H9 (cell line): Measurements from ENCODE around the gene MCF2L. TPM values are rescaled to one million over a fixed set of nuclear protein-coding genes. Genes with fewer than 3 reads are reported as not detected.

Experiments used
- DNase-seq: peaks from one replicate; pipeline ENCODE4 v3.0.0-alpha.2; 2017
- H2AFZ ChIP-seq: one replicate; pipeline ENCODE4 v1.6.1; 2013; ENCODE audit warnings: mild to moderate bottlenecking, low read length, control low read depth, moderate library complexity
- H2AK5ac ChIP-seq: 2 replicates; pipeline ENCODE4 v1.6.1; 2013; ENCODE audit warnings: low read length, control low read depth, mixed read lengths; ENCODE audit not compliant: insufficient read length
- H2BK120ac ChIP-seq: one replicate; pipeline ENCODE4 v1.6.1; 2013; ENCODE audit warnings: low read depth, mild to moderate bottlenecking, low read length, control low read depth, inconsistent platforms; ENCODE audit not compliant: poor library complexity, severe bottlenecking
- H2BK12ac ChIP-seq: 2 replicates; pipeline ENCODE4 v1.6.1; 2013; ENCODE audit warnings: low read length, control low read depth, mixed read lengths, low read depth; ENCODE audit not compliant: insufficient read length
- H2BK15ac ChIP-seq: 2 replicates; pipeline ENCODE4 v1.6.1; 2013; ENCODE audit warnings: low read depth, low read length, control low read depth
- H2BK20ac ChIP-seq: one replicate; pipeline ENCODE4 v1.6.1; 2013; ENCODE audit warnings: low read depth, mild to moderate bottlenecking, low read length, control low read depth, inconsistent platforms; ENCODE audit not compliant: poor library complexity, severe bottlenecking
- H2BK5ac ChIP-seq: 2 replicates; pipeline ENCODE4 v1.6.1; 2013; ENCODE audit warnings: low read length, control low read depth, mixed read lengths; ENCODE audit not compliant: insufficient read length
- H3K14ac ChIP-seq: 2 replicates; pipeline ENCODE4 v1.6.1; 2013; ENCODE audit warnings: low read length, control low read depth; ENCODE audit not compliant: insufficient read depth
- H3K18ac ChIP-seq: 2 replicates; pipeline ENCODE4 v1.6.1; 2013; ENCODE audit warnings: low read depth, mild to moderate bottlenecking, mixed read lengths, low read length, control low read depth; ENCODE audit not compliant: insufficient read length
- H3K23ac ChIP-seq: 2 replicates; pipeline ENCODE4 v1.6.1; 2013; ENCODE audit warnings: low read length, control low read depth, mixed read lengths, low read depth; ENCODE audit not compliant: insufficient read length
- H3K23me2 ChIP-seq: 2 replicates; pipeline ENCODE4 v1.6.1; 2013; ENCODE audit warnings: low read depth, mild to moderate bottlenecking, mixed read lengths, low read length, control low read depth; ENCODE audit not compliant: insufficient read length, poor library complexity, severe bottlenecking
- H3K27ac ChIP-seq: 2 replicates; pipeline ENCODE4 v1.5.1; 2013; ENCODE audit warnings: low read length, control low read depth, mixed read lengths, low read depth; ENCODE audit not compliant: insufficient read length
- H3K27me3 ChIP-seq: 2 replicates; pipeline ENCODE4 v1.6.1; 2013; ENCODE audit warnings: low read length, control low read depth, inconsistent platforms; ENCODE audit not compliant: insufficient read depth
- H3K4ac ChIP-seq: 2 replicates; pipeline ENCODE4 v1.6.1; 2013; ENCODE audit warnings: low read depth, mild to moderate bottlenecking, control low read depth, inconsistent platforms, low read length, moderate library complexity
- H3K4me1 ChIP-seq: 2 replicates; pipeline ENCODE4 v1.6.1; 2013; ENCODE audit warnings: low read length, control low read depth, inconsistent platforms; ENCODE audit not compliant: insufficient read depth
- H3K4me2 ChIP-seq: 2 replicates; pipeline ENCODE4 v1.6.1; 2013; ENCODE audit warnings: low read length, control low read depth, mixed read lengths; ENCODE audit not compliant: insufficient read length, insufficient read depth
- H3K56ac ChIP-seq: 2 replicates; pipeline ENCODE4 v1.6.1; 2013; ENCODE audit warnings: low read depth, mild to moderate bottlenecking, mixed read lengths, low read length, control low read depth; ENCODE audit not compliant: insufficient read length
- H3K79me1 ChIP-seq: 2 replicates; pipeline ENCODE4 v1.6.1; 2013; ENCODE audit warnings: low read depth, mild to moderate bottlenecking, moderate library complexity, low read length, control low read depth, inconsistent platforms; ENCODE audit not compliant: insufficient read depth, poor library complexity, severe bottlenecking
- H3K79me2 ChIP-seq: 2 replicates; pipeline ENCODE4 v1.6.1; 2013; ENCODE audit warnings: low read length, control low read depth, inconsistent platforms; ENCODE audit not compliant: insufficient read depth
- H3K9ac ChIP-seq: 2 replicates; pipeline ENCODE4 v1.6.1; 2013; ENCODE audit warnings: low read length, control low read depth, mixed read lengths; ENCODE audit not compliant: insufficient read length; ENCODE audit errors: extremely low read depth
- H3K9me3 ChIP-seq: one replicate; pipeline ENCODE4 v1.6.1; 2013; ENCODE audit warnings: low read depth, low read length, inconsistent platforms; ENCODE audit not compliant: control insufficient read depth
- H3T11ph ChIP-seq: one replicate; pipeline ENCODE4 v1.6.1; 2013; ENCODE audit warnings: mild to moderate bottlenecking, low read length, control low read depth, inconsistent platforms
- H4K20me1 ChIP-seq: one replicate; pipeline ENCODE4 v1.6.1; 2013; ENCODE audit not compliant: control insufficient read depth, insufficient read length, insufficient read depth
- H4K5ac ChIP-seq: 2 replicates; pipeline ENCODE4 v1.6.1; 2013; ENCODE audit warnings: low read depth, mild to moderate bottlenecking, mixed read lengths, low read length, control low read depth; ENCODE audit not compliant: insufficient read length
- H4K8ac ChIP-seq: replicated peaks from 2 replicates; pipeline ENCODE4 v1.6.1; 2013; ENCODE audit warnings: low read length, control low read depth, mixed read lengths, low read depth; ENCODE audit not compliant: insufficient read length
- H4K91ac ChIP-seq: 2 replicates; pipeline ENCODE4 v1.6.1; 2013; ENCODE audit warnings: low read depth, mild to moderate bottlenecking, moderate library complexity, mixed read lengths, low read length, control low read depth; ENCODE audit not compliant: insufficient read length
- H3K27ac Mint-ChIP-seq, 3 experiments: 2 replicates in 2 of 3; 3 replicates in 1 of 3; pipeline ENCODE4 v1.8.0; 2020 to 2021; ENCODE audit warnings: mixed read lengths in 3 of 3, mild to moderate bottlenecking in 1 of 3, moderate library complexity in 1 of 3
- H3K27me3 Mint-ChIP-seq: 2 replicates; pipeline ENCODE4 v1.8.0; 2021; ENCODE audit warnings: low read depth, mild to moderate bottlenecking, moderate library complexity, mixed read lengths
- H3K36me3 Mint-ChIP-seq, 3 experiments: 2 replicates in 2 of 3; 3 replicates in 1 of 3; pipeline ENCODE4 v1.8.0; 2020 to 2021; ENCODE audit warnings: low read depth in 3 of 3, mixed read lengths in 3 of 3; ENCODE audit not compliant: insufficient read depth in 1 of 3
- H3K4me1 Mint-ChIP-seq, 2 experiments: 2 replicates each; pipeline ENCODE4 v1.8.0; 2020; ENCODE audit warnings: mixed read lengths in 2 of 2
- H3K4me3 Mint-ChIP-seq, 2 experiments: 2 replicates in 1 of 2; 3 replicates in 1 of 2; pipeline ENCODE4 v1.8.0; 2020 to 2021; ENCODE audit warnings: mild to moderate bottlenecking in 2 of 2, mixed read lengths in 2 of 2, moderate library complexity in 1 of 2
- H3K9me3 Mint-ChIP-seq, 2 experiments: 2 replicates in 1 of 2; 3 replicates in 1 of 2; pipeline ENCODE4 v1.8.0; 2020; ENCODE audit warnings: mild to moderate bottlenecking in 2 of 2, mixed read lengths in 2 of 2, moderate library complexity in 1 of 2
- CTCF ChIP-seq: fragments of 200-600 bp; sonication (generic); conservative IDR thresholded peaks from 3 replicates; pipeline ENCODE4 v1.8.0; 2021; ENCODE audit warnings: antibody characterized with exemption, mild to moderate bottlenecking
- WGBS: extraction: QIAGEN DNeasy Blood & Tissue Kit; methylation state at CpG from one replicate; pipeline ENCODE4 v1.1.7; 2013; ENCODE audit warnings: missing lambda C conversion rate, low lambda C conversion rate, mixed read lengths; ENCODE audit not compliant: insufficient read length; ENCODE audit errors: extremely low coverage; 5-methylcytosine and 5-hydroxymethylcytosine counted together
- total RNA-seq: library from RNA; stranded (reverse); gene quantifications from 2 replicates; pipeline ENCODE4 v1.2.1, GENCODE V29; 2021

MCF2L gene
- total RNA-seq, 1 experiment from 2014 or later: 18.5 TPM

DNA sequence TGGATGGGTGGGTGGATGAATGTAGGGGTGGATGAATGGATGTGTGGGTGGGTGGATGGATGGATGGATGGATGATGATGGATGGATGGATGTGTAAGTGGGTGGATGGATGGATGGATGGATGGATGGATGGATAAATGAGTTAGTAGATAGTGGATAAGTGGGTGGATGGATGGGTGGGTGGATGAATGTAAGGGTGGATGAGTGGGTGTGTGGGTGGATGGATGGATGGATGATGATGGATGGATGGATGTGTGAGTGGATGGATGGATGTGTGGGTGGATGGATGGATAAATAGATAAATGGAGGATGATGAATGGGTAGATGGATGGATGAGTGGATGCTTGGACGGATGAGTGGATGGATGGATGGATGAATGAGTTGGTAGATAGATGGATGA lies 3.2 kb downstream of the MCF2L start:
- Histone ChIP-seq H3K4me2 (no peak overlapping the region), H2BK20ac (no peak overlapping the region), H2BK120ac (no peak overlapping the region), H3K14ac (no peak overlapping the region), H3K56ac (no peak overlapping the region), H2AK5ac (no peak overlapping the region), H4K20me1 (no peaks in the 10 kb centered on the region), H2BK15ac (no peak overlapping the region), H2AFZ (no peak overlapping the region), H3K18ac (no peak overlapping the region), H4K5ac (no peak overlapping the region), H3T11ph (no peak overlapping the region), H3K27me3 (no peaks in the 10 kb centered on the region; the same call in 1 of the 2 replicates), H4K91ac (no peak overlapping the region), H3K79me1 (no peaks in the 10 kb centered on the region), H3K23ac (no peak overlapping the region), H3K4me1 (no peaks in the 10 kb centered on the region), H4K8ac (no peak overlapping the region), H3K9me3 (no peaks in the 10 kb centered on the region), H2BK5ac (no peak overlapping the region), H3K9ac (no peak overlapping the region), H3K4ac (no peak overlapping the region), H2BK12ac (no peak overlapping the region), H3K79me2 (no peaks in the 10 kb centered on the region), H3K23me2 (peaks cover 8% of the 10 kb centered on the region), H3K27ac (no peak overlapping the region)
- peaks cover 0 to 7% (median 3%) of the 10 kb centered on the region in 3 experiments; a peak in 4 of 7 replicates for H3K36me3 Mint-ChIP-seq
- peaks cover 9 to 14% of the 10 kb centered on the region in 2 experiments; a peak in 4 of 5 replicates for H3K9me3 Mint-ChIP-seq
- H3K4me3 Mint-ChIP-seq: no peak overlapping the region
- 100% methylated on average over 1 of the region's 1 CpG for WGBS
- H3K27me3 Mint-ChIP-seq: peaks cover 33% of the 10 kb centered on the region
- no peak for TF ChIP-seq CTCF
- H3K27ac Mint-ChIP-seq: no peak overlapping the region
- peaks cover 10 to 12% of the 10 kb centered on the region in 2 experiments for H3K4me1 Mint-ChIP-seq
- no peak for DNase-seq
